HG02973 (cell line): ENCODE measurements around the gene HCAR2.
"Not testable (repeated sequence)": the region's sequence is repeated elsewhere in the genome, so short reads cannot be mapped to it uniquely, and the experiment has no call there.

Source experiments
- ATAC-seq: cut with Tn5 transposase; IDR thresholded peaks from one replicate; pipeline ENCODE4 v1.9.1; 2021; ENCODE audit warnings: moderate library complexity; ENCODE audit not compliant: unreplicated experiment

The HCAR2 gene

DNA sequence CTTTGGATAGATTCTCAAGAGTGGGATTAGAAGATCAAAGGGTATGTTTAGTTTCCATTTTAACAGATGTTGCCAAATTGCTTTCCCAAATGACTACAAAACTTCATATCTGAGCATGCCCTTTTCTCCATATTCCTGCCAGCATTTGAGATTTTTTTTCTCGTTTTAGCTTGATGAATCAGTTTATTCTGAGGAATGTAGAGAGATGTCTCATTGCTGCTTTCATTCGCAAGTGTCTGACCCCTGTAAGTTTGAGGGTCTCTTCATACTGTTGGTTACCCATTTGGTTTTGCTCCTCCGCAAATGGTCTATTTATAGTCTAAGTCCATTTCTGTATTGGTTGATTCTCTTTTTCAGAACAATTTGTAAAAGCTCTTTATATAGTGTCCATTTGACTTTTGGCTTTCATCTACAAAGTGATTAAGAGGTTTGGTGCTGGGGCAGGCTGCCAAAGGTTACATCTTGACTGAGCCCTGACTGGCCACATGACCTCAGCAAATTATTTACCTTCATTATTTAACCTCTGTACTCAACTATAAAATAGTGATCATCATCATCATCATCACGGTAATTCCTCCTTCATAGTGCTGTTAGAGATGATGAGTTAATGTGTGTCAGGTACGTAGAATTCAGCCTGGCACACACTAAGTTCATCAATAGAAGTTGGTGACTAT lies 33.6 kb downstream of the HCAR2 start:
- ATAC-seq = no peak

- ATAC-seq = no peak
Observed at GRCh38 chr12:122668268-122668667, 34.9 kb downstream of the HCAR2 start.

DNA sequence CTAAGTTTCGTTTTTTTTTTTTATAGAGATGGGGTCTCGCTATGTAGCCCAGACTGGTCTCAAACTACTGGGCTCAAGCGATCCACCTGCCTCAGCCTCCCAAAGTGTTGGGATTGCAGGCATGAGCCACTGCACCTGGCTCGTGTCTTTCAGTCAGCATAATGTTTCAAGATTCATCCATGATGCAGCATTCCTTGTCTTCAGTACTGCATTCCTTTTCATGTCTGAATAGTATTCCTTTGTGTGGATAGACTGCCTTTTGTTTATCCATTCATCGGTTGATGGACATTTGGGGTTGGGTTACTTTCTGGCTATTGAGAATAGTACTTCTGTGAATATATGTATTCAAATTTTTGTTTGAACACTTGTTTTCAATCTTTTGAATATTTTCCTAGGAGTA lies 37.4 kb downstream of the HCAR2 start:
- ATAC-seq = no peak

DNA sequence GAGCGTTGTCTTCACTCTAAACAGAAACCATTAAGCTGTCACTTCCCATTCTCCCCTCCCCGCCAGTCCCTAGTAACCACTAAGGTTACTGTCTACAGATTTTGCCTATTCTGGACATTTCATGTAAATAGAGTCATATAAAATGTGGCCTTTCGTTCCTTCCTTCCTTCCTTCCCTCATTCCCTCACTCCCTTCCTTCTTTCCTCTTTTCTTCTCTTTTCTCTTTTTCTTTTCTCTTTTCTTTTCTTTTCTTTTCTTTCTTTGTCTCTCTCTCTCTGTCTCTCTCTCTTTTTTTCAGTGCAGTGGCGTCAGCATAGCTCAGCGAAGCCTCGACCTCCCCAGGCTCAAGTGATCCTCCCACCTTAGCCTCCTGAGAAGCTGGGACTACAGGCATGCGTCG lies 37.8 kb downstream of the HCAR2 start:
- ATAC-seq = no peak

GRCh38 chr12:122661938-122662337 lies 41.2 kb downstream of the HCAR2 start:
- no peak for ATAC-seq

GRCh38 chr12:122661246-122661645 lies 41.9 kb downstream of the HCAR2 start:
- ATAC-seq = no peak

GRCh38 chr12:122659579-122659978 lies 43.6 kb downstream of the HCAR2 start:
- no peak for ATAC-seq

GRCh38 chr12:122656298-122656697 lies 46.9 kb downstream of the HCAR2 start:
- ATAC-seq = no peak

- ATAC-seq = not testable (repeated sequence)
Observed at GRCh38 chr12:122653291-122653690, 49.9 kb downstream of the HCAR2 start.

GRCh38 chr12:122651520-122652224 lies 51.5 kb downstream of the HCAR2 start:
- no peak for ATAC-seq
